Bone marrow (tissue), 2 donors: ENCODE data around the gene NABP1.
"Not testable (repeated sequence)": the region's sequence is repeated elsewhere in the genome, so short reads cannot be mapped to it uniquely, and the experiment has no call there.

ENCODE experiments used
- DNase-seq, 2 donors: peaks; one replicate each; lab custom pipeline; 2025; lab: John Stamatoyannopoulos, UW

NABP1 gene, protein sequence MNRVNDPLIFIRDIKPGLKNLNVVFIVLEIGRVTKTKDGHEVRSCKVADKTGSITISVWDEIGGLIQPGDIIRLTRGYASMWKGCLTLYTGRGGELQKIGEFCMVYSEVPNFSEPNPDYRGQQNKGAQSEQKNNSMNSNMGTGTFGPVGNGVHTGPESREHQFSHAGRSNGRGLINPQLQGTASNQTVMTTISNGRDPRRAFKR

DNA sequence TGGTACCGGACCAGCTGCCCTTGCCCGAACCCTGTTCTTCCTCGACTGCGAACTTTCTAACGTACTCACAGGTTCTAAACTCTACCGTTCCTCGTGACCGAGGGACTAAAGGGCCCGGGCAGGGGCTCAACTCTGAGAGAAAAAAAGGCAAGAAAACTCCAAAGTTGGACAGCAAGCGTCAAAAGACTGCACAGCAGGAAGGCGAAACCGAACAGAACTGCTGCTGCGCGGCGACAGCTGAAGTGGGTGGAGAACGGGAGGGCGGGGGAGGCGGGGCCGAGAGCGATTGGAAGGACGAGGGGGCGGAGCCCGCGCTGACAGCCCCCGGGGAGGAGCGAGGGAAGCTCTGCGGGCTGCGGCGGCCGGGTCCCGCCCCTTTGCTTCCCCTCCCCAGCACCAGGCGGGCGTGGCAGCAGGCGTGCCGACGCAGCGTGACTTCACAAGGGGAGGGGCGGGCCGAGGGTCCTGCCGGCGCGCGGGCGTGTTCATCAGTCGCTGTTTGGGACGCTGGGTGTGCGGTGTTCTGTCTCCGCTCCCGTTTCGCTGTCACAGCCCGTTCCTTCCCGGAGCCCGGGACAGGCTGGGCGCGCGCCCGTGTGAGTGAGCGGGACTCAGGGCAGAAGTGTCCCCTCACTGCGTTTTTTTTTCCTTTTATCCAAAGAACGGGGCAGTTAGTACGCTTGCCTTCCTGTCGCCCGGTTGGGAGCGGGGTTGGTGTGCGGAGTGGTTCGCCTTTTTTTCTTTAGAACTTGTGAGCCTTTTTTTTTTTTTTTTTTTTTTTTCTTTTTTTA lies at the start of gene NABP1:
NABP1 (plus strand) TSS at position 491 of the 791 bp plus-strand sequence. CDS start 479 bp downstream, outside the sequence.
- peak; percentile 93 to 98 for DNase-seq

DNA sequence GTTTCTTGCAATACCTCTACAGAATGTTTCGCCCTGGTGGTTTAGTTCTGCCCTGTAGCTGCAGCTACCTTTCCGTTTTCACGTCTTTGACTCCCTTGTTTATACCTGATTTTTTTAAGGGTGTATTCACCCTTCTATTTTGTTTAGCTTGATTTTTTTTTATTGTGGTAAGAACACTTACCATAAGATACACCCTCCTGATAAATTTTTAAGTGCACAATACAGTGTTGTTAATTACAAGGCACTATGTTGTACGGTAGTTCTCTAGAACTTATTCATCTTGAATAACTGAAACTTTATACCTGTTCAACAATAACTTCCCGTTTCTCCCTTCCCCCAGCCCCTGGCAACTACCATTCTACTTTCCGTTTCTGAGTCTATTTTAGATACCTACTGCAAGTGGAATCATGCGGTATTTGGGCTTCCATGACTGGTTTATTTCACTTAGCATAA lies 48.9 kb upstream of the NABP1 start:
- DNase-seq: peak in 1 of 2 donors; percentile 21

DNA sequence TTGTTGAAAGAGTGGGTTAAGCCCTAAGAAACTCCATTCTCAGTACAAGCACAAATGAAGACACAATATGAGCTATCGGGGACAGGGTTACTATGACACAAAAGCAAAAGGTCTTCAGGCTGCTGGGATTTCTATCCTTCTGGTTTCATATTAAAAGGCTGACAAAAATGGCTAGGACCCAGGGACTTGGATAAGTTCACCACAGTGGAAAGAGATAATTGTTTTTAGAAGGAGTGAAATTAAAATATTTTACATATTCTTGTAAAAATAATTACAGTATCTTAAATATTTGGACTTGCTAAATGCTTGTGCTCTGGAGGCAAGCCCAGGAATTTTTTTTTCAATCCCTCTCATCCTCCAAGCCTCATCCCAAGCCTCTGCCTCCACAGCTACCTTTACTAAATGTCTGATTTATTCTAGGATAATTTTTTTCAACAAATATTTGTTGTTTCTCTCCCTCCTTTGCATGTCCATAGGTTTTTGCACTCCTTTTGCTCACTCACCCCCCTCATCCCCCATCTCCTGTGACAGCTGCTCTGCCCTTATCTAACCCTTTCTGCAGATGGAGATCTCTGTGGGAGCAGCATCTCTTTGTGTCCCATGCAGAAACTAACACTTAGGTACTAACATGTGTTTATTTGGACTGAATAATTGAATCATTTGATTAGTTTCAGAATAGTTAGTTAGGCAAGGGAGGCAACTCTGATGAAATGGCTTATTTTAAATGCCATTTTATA lies 47.8 kb upstream of the NABP1 start:
- no peak for DNase-seq

DNA sequence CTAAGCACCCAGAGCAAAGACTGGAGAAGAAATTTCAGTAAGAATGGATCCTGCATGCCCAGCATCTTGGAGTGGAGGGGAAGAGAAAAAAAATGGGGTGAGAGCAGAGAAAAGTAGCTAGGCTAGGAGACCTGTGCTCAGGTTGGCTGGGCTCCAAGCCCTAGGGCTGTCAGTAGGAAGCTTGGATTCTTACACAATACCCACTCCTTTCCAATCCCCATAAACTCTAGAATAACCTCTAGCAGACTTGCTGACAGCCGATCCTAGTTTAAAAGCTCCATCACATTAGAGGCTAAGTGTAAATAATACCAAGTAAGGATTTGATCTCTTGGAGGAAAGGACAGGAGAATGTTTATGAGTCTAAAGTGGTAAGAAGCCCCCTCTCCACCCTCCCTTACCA lies 46.2 kb upstream of the NABP1 start:
- DNase-seq: no peak

DNA sequence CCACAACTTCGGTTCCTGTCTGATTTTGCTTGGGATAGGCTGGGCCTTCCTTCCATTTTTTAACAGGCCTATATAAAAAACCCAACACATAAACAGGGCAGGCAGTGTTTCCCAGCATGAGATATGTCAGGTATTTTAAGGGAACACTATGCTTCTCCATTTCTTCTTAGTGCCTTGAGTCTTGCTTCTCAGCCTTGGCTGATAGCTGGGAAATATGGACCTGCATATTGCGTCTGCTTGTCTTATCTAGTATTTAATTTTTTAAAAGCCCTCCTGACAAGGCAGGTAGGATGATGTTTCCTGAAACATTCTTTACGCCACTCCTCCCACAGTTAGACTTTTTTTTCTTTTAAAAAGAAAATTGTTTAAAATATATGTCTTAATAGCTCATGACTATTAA lies 45.5 kb upstream of the NABP1 start:
- no peak for DNase-seq

DNA sequence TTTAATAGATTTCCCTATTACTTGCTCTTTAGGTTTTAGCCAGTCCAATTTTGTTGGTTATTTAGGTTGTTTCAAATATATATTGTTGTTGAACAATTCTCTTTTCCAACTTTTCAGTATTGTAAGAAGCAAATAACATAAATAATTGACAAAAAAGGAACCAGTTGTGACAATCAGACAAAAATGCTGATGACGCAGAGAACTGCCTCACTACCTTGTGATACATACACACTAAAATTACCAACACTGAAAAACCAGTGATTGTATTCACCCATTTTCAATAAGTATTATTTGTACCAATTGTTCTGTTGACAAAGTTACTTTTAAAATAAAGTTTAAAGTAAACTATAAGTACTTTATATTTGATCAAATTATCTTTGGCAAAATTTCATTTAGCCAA lies 43.1 kb upstream of the NABP1 start:
- no peak for DNase-seq

DNA sequence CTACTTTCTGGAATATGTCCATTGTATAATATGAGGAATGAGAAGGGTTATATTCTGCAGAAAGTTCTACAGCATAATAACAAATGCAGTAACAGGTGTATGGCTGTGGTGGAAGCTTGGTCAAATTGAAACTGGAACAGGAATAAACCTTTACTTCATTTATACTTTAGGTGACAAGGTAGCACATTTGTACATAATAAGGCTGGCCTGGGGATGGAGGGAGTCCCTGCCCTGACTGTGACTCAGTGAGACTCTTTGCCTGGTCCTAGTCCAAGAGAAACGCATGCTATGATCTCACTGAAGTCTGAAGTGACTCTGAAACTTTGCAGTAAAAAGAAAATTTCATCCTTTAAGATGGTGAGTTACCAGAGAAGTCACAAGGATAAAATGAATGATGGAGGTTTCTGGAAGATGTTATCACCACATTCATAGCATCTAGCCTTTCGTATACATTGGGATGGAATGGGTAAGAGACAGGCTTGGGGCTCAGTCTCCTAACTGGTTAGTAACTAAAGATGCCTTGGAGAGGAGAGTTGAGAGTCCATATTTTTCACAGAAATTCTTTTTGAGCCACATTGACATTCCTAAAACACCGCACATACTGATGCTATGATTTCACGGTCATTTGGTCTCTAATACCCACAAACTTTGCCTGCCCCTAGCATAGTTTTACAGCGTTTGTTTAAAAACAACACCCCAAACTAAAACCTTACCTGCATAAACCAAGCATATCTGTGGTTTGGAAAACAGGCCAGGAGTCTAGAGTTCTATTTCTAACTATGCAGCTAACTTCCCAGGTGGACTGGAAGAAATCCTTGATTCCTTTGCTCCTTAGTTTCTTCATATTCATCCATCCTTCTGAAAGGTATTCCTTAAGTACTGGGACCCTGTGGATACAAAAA lies 42.4 kb upstream of the NABP1 start:
- no peak for DNase-seq

DNA sequence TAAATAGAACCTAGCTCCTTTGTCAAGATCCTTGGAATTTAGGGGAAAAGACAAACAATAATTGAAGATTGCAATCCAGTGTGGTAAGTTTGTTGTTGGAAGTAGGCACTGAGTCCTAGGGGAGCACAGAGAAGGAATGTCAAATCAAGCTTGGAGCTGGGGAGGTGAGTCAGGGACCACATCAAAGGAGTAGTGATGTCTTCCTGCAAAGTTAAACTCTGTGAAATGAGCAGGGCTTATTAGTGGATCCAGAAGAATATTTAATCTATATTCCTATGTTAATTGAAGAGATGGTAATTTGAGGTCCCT lies 41.7 kb upstream of the NABP1 start:
- no peak for DNase-seq

DNA sequence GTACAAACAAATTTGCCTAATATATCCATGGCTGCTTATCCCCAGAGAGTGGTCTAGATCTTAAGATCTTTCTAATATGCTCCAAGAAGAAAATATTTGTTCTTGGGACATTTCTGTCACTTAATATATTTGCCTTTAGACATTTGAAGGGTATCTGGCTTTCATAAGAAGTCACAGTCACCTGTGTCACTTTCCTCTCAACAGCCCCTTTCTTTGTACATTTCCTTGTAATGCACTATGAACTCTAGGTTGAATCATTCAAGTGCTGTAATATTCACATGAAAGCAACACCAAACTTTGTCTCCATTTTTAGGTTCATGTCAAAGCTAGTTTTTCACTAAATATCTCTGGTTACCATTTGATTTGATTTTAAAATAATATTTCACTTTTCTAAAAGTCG lies 41.4 kb upstream of the NABP1 start:
- no peak for DNase-seq

DNA sequence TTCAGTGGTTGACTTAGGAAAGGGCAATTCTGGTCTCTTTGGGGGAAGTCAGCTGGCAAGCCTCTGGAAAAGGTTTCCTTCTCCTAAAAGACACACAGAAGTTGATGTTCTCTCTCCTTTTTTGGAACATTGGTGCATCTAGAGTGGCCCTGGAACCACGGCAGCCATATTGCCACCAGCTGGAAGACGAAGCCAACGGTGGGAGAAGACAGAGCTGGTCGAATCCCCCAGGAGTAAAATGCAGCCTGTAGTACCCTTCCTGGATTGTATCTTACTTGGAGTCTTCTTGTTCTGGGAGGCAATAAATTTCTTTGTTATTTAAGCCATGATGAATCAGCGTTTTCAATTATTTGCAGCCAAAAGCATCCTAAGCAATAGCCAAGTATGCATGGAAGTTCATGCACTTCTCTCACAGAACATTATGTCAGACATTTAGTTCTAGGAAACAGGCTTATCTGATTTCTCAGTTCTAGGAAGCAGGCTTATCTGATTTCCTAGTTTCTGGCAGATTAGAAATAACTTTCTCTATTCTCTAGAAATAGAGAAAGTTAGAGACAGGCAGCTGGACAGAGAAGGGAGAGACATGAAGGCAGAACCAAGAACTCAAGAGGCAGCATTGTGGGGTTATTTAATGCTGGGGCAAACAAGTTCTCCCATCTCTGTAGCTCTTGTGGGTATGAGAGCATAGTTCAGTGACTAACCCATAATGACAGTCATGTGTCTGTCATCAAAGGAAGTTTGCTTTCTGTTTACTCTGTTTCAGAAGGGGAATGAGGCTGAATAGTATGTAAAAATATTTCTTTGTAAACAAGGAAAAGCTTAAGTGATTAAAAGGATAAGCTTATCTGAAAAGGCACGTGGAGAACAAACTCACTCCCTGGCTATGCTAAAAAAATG lies 40.5 kb upstream of the NABP1 start:
- DNase-seq: peak in 1 of 2 donors; percentile 69

DNA sequence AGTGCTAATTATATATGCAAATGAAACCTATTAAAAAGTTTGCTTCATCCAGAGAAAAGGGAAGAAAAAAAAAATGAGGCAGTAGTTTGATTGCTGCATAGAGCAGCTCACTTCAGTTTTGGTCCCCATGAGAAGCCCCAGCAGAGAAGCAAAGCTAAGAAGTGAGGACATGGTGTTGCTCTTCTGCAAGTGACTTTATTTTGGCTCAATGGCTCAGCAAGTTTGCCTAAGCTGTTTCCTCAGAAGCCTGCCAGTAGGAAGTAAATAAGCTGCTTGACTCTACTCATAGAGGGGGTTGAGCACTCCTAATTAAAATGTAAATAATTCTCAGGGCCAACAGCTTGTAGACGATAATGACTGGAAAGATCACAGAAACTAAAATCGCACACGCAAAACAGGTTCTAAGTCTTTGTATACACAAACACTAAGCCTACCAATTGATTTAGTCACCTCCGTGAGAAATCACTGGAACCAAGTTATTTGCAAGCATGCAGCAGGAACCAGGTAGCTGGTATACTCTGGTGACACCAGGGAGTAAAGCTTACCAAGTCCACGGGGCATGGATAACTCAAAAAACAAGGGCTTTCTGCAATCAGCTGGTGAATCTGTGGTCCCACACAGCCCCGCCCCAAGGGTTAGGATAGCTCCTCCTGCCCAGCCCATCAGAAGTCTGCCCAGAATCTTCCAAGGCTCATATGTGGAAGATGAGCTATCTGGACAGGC lies 39.7 kb upstream of the NABP1 start:
- no peak for DNase-seq

DNA sequence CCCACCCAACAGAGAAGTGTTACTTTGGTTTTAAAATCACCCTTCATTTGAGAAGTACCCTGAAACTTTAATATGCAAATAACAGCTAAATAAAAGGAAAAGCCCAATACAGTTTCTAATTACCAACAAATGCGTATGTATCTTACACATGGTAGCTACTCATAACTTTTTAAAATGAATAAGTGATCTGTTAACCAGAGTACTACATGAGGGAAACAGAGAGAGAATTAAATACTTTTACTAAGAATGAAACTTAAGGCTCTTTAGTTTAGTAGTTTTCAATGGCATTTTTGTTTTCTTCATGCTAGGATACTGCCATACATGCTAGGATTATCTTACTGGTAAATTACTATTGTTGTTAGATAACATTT lies 39.1 kb upstream of the NABP1 start:
- no peak for DNase-seq

DNA sequence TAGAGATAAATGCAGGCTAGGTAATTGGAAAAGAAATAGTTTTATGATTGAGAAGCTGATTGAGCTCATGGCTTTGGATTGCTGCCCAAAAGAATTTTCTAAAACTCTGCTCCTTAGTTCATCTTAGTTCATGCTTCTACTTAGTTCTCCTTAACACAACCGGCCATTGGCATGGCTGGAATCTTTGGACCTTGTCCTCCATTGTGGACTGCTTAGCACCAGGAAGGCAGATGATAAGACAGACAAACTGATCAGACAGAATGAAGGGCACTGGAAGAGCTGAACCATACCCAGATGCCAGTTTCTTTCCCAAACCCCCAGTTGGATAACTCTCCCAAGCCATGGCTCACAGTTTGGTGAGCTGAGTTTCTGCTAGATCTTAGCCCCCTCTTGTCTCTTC lies 36.3 kb upstream of the NABP1 start:
- DNase-seq: no peak

DNA sequence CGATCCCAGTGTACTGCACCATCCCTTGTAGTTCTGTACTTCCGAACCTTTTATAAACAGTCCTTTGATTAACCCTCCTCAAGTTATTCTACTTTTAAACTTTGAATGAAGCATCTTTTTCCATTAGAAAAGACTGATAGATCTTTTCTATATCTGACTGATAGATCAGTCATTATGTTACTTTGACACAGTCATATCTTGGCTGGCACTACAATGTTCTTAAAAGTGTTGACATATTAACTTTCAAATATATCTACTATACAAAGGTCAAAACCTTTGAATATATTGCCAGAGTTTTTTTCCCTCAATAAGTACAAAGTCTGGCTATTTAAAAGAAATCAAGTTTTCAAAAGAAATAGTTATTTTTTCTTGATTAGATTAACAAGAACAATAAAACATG lies 35.4 kb upstream of the NABP1 start:
- no peak for DNase-seq

DNA sequence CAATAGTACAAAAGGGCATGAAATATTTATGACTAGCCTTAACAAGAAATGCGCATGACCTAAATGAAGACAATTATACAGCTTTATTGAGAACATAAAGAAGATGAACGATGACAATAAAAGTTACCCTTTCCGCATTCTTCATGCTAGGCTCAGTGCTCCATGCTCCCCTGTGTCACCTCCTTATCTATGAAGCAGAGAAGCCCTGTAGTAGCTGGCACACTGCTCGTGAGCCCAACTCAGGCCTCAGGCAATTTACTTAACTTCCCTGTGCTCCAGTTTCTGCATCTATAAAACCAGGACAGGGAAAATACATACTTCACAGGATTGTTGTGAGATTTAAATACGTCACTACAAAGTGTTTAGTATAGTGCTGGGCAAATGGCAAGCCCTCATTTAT lies 34.5 kb upstream of the NABP1 start:
- DNase-seq: no peak

DNA sequence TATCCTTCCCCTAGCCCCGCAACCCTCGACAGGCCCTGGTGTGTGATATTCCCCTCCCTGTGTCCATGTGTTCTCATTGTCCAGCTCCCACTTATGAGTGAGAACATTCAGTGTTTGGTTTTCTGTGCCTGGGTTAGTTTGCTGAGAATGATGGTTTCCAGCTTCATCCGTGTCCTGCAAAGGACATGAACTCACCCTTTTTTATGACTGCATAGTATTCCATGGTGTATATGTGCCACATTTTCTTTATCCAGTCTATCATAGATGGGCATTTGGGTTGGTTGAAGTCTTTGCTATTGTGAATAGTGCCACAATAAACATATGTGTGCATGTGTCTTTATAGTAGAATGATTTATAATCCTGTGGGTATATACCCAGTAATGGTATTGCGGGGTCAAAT lies 33.3 kb upstream of the NABP1 start:
- not testable (repeated sequence) for DNase-seq

DNA sequence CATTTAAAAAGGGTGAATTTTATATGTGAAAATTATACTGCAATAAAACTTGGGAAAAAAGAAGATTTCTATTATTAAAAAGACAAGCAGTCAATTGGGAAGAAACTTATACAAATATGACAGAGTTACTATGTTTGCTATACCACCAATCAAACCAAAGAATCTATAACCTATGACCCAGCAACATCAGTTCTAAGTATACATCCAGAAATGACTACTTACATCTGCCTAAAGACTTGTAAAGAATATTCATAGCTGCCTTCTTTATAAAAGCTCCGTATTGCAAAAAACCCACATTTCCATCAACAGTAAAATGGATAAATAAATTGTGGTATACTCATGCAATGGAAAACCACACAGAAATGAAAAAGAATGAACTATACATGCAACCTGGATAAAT lies 32.9 kb upstream of the NABP1 start:
- DNase-seq: no peak

DNA sequence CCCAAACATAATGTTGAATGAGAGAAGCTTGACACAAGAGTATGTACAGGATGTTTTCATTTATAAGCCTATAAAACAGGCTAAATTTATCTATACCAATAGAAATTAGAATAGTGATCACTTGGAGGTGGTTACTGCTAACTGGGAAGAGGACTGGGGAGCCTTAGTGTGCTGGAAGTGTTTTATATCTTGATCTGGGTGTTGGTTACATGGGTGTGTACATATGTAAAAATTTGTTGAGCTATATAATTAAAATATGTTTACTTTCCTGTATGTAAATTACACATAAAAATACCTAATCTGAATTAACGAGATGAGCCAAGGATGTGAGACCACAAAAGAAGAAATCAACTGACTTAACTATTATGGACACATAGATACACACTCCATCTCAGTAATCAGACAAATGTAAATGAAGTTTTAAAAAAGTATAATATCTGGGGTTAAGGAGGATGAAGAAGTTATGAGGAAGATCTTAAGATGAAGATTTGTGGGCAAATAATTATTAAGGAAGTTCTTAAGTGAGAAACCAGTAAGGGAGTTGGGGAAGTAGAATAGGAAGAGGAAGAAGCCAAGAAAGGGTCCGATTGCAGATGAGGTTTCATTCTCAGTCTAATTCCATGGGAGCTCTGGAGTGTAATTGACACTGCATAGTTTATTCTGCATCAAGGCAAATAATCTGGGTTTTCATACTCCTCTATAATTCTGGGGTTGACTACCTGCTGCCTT lies 32.3 kb upstream of the NABP1 start:
- DNase-seq: no peak

DNA sequence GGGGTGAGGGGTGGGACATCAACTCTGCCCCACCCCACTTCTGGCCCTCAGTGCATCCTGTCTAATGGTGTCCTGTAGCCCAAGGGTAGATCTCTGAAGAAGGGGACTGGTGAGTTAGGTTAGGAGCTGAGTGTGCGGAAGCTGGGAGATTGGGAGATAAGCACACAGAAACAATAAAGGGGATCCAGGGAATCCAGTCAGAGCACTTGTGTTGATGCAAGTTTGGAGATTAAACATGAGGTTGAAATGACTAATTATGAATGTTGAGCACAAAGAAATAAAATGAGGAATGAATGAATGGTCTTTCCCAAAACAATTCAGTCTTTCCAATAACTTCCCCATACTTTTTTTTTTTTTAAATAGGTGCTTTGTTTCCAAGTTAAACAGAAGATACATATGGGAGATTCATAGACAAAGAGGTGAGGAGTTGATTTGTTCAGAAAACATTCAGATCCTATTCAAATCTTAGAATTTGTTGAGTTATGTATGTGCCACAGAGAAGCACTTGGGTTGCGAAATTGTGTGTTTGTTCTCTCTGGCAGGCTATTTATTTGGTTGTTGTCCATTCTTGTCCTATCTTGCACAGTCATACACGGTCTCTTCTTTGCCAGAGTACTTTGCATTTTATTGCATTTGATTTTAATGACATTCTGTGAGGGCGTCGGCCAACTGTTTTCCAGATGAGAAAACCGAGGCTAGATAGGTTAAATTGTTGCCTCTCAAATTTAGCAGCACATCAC lies 31.6 kb upstream of the NABP1 start:
- no peak for DNase-seq
